ENCODE measurements around the gene PRELID1. TPM values are rescaled to one million over a fixed set of nuclear protein-coding genes. Genes with fewer than 3 reads are reported as not detected.

The PRELID1 gene
- total RNA-seq, 2 experiments from 2014 or later = 232 to 249 TPM

DNA sequence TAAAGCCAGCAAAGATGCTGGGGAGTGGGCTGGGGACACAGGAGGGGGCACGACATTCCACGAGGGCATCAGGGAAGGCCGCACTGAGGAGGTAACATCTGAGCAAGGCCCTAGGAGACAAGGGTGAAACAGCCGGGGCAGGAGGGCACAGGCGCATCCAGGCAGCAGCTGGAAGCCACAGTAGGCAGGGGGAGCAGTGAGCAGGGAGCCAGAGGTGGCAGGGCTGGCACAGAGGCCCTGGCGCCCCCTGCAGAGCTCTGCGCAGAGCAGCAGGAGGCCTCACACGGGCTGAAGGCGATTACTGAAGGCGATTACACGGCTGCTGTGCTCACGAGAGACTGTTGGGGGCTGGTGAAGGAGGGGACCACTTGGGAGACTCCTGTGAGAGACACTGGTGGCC lies 32.5 kb downstream of the PRELID1 start:
- intact Hi-C loops (cut with micrococcal nuclease; ENCODE audit: unreplicated experiment) = no loop called here
- POLR2A ChIA-PET = interaction anchor here (0.5 kb wide), 1 partner anchor 253 kb away, joined by 3 read pairs; no protein-coding TSS in a partner anchor
- no TSS peak for BruUV-seq (replicated peaks)
- Histone ChIP-seq H3K4me3 (ENCODE audit: low read depth, low read length, poor library complexity, severe bottlenecking) (no peak overlapping the region), H3K79me2 (ENCODE audit: insufficient read depth, low read depth, low read length) (peaks cover 9% of the 10 kb centered on the region; the same call in 1 of the 2 replicates), H3K9me3 (ENCODE audit: low read length) (no peaks in the 10 kb centered on the region), H3K9me2 (ENCODE audit: insufficient read depth, low read length) (no peaks in the 10 kb centered on the region), H3K4me2 (ENCODE audit: low read length) (no peak overlapping the region), H3K27ac (ENCODE audit: low read depth, low read length, poor library complexity, severe bottlenecking) (no peak overlapping the region), H2AFZ (ENCODE audit: low read length) (no peak overlapping the region), H4K20me1 (ENCODE audit: insufficient read depth, low read length) (no peaks in the 10 kb centered on the region), H3K36me3 (ENCODE audit: insufficient read depth, low read length) (peaks cover 94% of the 10 kb centered on the region), H3K4me1 (ENCODE audit: insufficient read depth, low read length, poor library complexity, severe bottlenecking) (peaks cover 3% of the 10 kb centered on the region)
- CTCF ChIA-PET (ENCODE audit: unreplicated experiment) = interaction anchor here (1.3 kb wide), 1 partner anchor 20 kb away, joined by 3 read pairs; no protein-coding TSS in a partner anchor
- peak; percentile 63 for DNase-seq (ENCODE audit: low spot score)
- TF ChIP-seq EZH2phosphoT487 (IDR thresholded peaks at IDR 0.05; ENCODE audit: borderline replicate concordance, low read depth, low read length) (no peak), CTCF (conservative IDR thresholded peaks at IDR 0.05; ENCODE audit: low read length) (peak; percentile 78)

- Histone ChIP-seq H3K36me3 (ENCODE audit: insufficient read depth, low read length) (peaks cover 94% of the 10 kb centered on the region), H3K79me2 (ENCODE audit: insufficient read depth, low read depth, low read length) (peaks cover 16% of the 10 kb centered on the region), H2AFZ (ENCODE audit: low read length) (no peak overlapping the region), H3K9me3 (ENCODE audit: low read length) (no peaks in the 10 kb centered on the region), H3K9me2 (ENCODE audit: insufficient read depth, low read length) (no peaks in the 10 kb centered on the region), H3K27ac (ENCODE audit: low read depth, low read length, poor library complexity, severe bottlenecking) (no peak overlapping the region), H3K4me1 (ENCODE audit: insufficient read depth, low read length, poor library complexity, severe bottlenecking) (peaks cover 3% of the 10 kb centered on the region), H4K20me1 (ENCODE audit: insufficient read depth, low read length) (no peaks in the 10 kb centered on the region), H3K4me3 (ENCODE audit: low read depth, low read length, poor library complexity, severe bottlenecking) (no peak overlapping the region), H3K4me2 (ENCODE audit: low read length) (no peak overlapping the region)
- CTCF ChIA-PET (ENCODE audit: unreplicated experiment) = interaction anchor here (1.3 kb wide), 1 partner anchor 19 kb away, joined by 3 read pairs; no protein-coding TSS in a partner anchor
- no TSS peak for BruUV-seq (replicated peaks)
- intact Hi-C loops (cut with micrococcal nuclease; ENCODE audit: unreplicated experiment) = no loop called here
- DNase-seq (ENCODE audit: low spot score) = no peak
- TF ChIP-seq CTCF (conservative IDR thresholded peaks at IDR 0.05; ENCODE audit: low read length) (no peak), EZH2phosphoT487 (IDR thresholded peaks at IDR 0.05; ENCODE audit: borderline replicate concordance, low read depth, low read length) (no peak)
- POLR2A ChIA-PET = no interaction called here
Observed at GRCh38 chr5:177336603-177337494, 33.2 kb downstream of the PRELID1 start.

Data from OCI-LY7 (cell line).